Inferior parietal cortex (tissue), 1 donor: ENCODE results near the gene CXCL11.
"Not testable (repeated sequence)": the region's sequence is repeated elsewhere in the genome, so short reads cannot be mapped to it uniquely, and the experiment has no call there.

Experiments used
- DNase-seq: peaks from one replicate; pipeline ENCODE4 v3.0.0-alpha.2; 2016; ENCODE audit errors: extremely low spot score

CXCL11 gene

DNA sequence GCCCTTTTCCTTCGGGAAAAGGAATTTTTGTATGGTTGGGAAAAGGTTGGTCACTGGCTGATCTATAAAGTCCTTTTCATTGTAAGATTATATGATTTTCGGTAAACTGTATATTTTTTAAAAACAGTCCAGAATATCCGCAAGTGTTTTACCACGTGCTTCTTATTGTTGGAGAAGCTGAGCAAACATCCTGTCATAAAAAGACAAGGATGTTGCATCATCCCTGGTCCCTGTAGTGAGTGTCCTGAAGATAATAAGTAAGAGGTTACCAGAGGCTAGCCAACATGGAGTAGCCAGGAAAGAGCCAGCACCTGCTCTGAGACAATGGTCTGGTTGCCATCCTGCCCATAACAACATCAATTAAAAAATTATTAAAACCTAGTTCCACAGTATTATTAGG lies 33.7 kb downstream of the CXCL11 start:
- DNase-seq: no peak

DNA sequence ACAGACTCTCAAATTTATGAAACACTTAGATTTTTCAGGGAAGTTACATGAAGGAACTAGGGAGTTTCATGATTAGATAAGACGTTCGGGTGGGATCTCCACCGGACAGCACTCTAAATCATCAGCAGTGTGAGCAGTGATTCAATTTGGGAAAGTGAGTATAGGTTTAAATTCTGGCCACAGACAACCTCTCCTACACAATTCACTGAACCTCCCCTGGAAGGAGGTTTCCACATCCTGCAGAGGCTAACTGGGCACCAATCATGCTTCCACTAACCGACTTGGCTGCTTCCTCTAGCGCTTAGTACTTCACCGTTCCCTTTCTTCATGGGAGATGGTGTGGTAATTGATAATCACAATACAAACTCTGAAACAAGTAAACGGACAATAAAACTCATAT lies 34.2 kb downstream of the CXCL11 start:
- DNase-seq: no peak

GRCh38 chr4:76000279-76000678 lies 35.6 kb downstream of the CXCL11 start:
- no peak for DNase-seq

DNA sequence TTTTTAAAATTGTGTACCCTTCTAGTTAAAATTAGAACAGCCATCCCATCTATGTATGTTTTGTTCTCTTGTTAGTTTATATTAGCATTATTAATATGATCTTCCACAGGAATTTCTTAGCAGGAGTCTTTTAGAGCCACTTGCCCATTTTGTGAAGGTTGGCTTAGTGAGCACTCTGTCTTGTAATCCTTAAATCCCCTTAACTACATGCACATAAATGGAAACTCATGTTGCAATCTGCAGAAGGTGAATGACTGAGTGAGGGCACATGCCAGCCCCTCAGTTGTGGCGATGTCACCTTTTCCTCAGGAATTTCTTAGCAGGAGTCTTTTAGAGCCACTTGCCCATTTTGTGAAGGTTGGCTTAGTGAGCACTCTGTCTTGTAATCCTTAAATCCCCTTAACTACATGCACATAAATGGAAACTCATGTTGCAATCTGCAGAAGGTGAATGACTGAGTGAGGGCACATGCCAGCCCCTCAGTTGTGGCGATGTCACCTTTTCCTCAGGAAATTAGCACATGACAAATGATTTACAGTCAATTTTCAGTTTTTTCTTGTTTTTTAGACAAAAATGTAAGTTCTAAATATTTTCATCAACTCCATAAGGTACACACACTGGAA lies 37.2 kb downstream of the CXCL11 start:
- not testable (repeated sequence) for DNase-seq

DNA sequence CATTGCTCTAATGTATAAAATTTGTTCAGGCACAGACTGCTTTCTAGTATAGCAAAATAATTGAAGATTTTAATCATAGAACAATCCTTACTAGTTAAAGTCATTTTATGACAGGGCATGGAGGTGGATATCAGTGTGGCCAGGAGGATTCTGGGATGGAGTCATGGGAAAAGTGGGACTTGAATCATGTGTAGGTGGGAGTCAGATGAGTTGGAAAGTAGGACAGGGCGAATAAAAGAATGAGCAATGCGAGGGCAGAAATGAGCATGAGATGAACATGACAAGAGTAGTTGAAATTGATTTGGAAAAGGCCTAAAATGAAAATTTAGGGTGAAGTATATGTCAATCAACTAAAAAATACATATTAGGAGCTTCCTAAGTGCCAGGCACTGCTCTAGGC lies 37.9 kb downstream of the CXCL11 start:
- DNase-seq: no peak

DNA sequence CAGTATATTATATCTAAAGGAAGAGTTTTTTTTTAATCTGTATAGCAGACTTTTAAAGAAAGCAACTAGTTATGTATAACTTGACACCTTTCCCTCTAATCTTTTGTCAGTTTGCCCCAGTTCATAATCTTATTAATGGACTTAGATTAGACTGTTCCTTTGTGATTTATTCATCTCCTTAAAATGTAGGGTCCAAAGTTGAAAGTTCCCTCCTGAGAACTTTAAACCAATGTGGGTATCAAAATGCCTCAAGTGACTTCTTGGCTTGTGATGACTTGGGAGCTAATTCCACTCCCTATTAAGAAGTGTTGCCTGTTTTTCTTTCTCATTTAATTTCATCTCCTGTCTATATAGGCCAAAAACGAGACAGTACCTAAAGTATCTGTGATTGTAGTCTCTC lies 38.8 kb downstream of the CXCL11 start:
- no peak for DNase-seq

- peak; percentile 81 for DNase-seq
These were observed 40.1 kb downstream of the CXCL11 start for GRCh38 chr4:75995727-75996126.

- DNase-seq: no peak
These were observed 43.4 kb downstream of the CXCL11 start for GRCh38 chr4:75992462-75992861.

- no peak for DNase-seq
These were observed 45.9 kb downstream of the CXCL11 start for GRCh38 chr4:75989846-75990528.

- DNase-seq: no peak
These were observed 50.8 kb downstream of the CXCL11 start for GRCh38 chr4:75985116-75985515.
